ENCODE data around the gene CLEC4F. TPM values are rescaled to one million over a fixed set of nuclear protein-coding genes. Genes with fewer than 3 reads are reported as not detected.

Gene CLEC4F
- total and polyA plus RNA-seq, 2 donors (not counting 3 experiments of a cell fraction or from before 2014, with no cell fraction given) = not detected

- ChIA-PET CTCF (no interaction called here), POLR2A (no interaction called here)
- Histone ChIP-seq H2AFZ (ENCODE audit: low read depth, low read length) (no peak overlapping the region), H3K9me3 (replicated peaks; ENCODE audit: control insufficient read depth, insufficient read depth, low read length) (no peaks in the 10 kb centered on the region), H3K4me3 (replicated peaks in 1 of 3; ENCODE audit: insufficient read depth in 1 of 3, low read depth in 1 of 3, low read length in 3 of 3) (no peak overlapping the region), H3K4me1 (ENCODE audit: control insufficient read depth, extremely low read depth, insufficient read depth, low read length) (no peaks in the 10 kb centered on the region), H4K20me1 (replicated peaks; ENCODE audit: control insufficient read depth, extremely low read depth, insufficient read depth, low read length) (no peaks in the 10 kb centered on the region), H3K9me1 (replicated peaks; ENCODE audit: control insufficient read depth, extremely low read depth, insufficient read depth, low read length) (no peaks in the 10 kb centered on the region), H3K27me3 (ENCODE audit: control insufficient read depth in 2 of 2, insufficient read depth in 2 of 2, low read length in 2 of 2) (no peaks in the 10 kb centered on the region), H3K4me2 (ENCODE audit: insufficient read depth, low read length) (no peak overlapping the region), H3K27ac (ENCODE audit: insufficient read depth, low read depth, low read length) (no peak overlapping the region), H3K36me3 (ENCODE audit: control insufficient read depth in 2 of 2, extremely low read depth in 1 of 2, insufficient read depth in 2 of 2, low read length in 2 of 2) (no peaks in the 10 kb centered on the region), H3K79me2 (ENCODE audit: control insufficient read depth, insufficient read depth, low read length) (no peaks in the 10 kb centered on the region), H3K9ac (replicated peaks; ENCODE audit: extremely low read depth, insufficient read depth, low read length) (no peak overlapping the region)
- no peak for FAIRE-seq
- BruUV-seq (replicated peaks) = no TSS peak
- dilution Hi-C loops (cut with MboI; ENCODE audit: extremely low pct_ligation_motif_present, low sequenced_read_pairs) = no loop called here
- intact Hi-C loops (cut with micrococcal nuclease) = no loop called here
- TF ChIP-seq EZH2 (IDR thresholded peaks at IDR 0.05; ENCODE audit: borderline replicate concordance, low read depth, low read length, severe bottlenecking) (no peak), POLR2AphosphoS5 (IDR thresholded peaks at IDR 0.05; ENCODE audit: insufficient read depth, low read depth, low read length) (no peak), JUN (IDR thresholded peaks at IDR 0.05; ENCODE audit: borderline replicate concordance, insufficient read depth, insufficient read length, low read depth) (no peak), CTCF (IDR thresholded peaks at IDR 0.05; ENCODE audit: extremely low read depth in 1 of 2, insufficient read depth in 1 of 2, low read depth in 1 of 2, low read length in 2 of 2) (no peak), MYC (IDR thresholded peaks at IDR 0.05; ENCODE audit: low read depth, low read length) (no peak)
- TF ChIP-seq, protein P1, sequence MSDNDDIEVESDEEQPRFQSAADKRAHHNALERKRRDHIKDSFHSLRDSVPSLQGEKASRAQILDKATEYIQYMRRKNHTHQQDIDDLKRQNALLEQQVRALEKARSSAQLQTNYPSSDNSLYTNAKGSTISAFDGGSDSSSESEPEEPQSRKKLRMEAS (IDR thresholded peaks at IDR 0.05; ENCODE audit: insufficient read depth, insufficient read length) = no peak
- DNase-seq (ENCODE audit: low read depth, low spot score) = no peak
Observed at GRCh38 chr2:70822843-70823242, 2.4 kb upstream of the CLEC4F start.
